RWPE2 (cell line): ENCODE data around the gene MKX.
"Not testable (repeated sequence)": the region's sequence is repeated elsewhere in the genome, so short reads cannot be mapped to it uniquely, and the experiment has no call there.

Experiments
- ATAC-seq: fragments of 200-7000 bp; cut with Tn5 transposase; 3 replicates; pipeline ENCODE4 v1.9.1; 2021; ENCODE audit warnings: low read depth
- DNase-seq: peaks from one replicate; pipeline ENCODE4 v3.0.0-alpha.2; 2020; ENCODE audit warnings: low spot score
- H3K27ac ChIP-seq: fragments of 450-650 bp; 2 replicates; pipeline ENCODE4 v1.5.1; 2017; ENCODE audit warnings: mild to moderate bottlenecking; ENCODE audit not compliant: poor library complexity, severe bottlenecking
- H3K27me3 ChIP-seq: fragments of 250-450 bp; sonication (Bioruptor Pico); 2 replicates; pipeline ENCODE4 v1.5.1; 2021; ENCODE audit warnings: mild to moderate bottlenecking, moderate library complexity; ENCODE audit not compliant: insufficient read depth, poor library complexity, severe bottlenecking
- H3K36me3 ChIP-seq: fragments of 250-450 bp; sonication (Bioruptor Pico); 2 replicates; pipeline ENCODE4 v1.5.1; 2020; ENCODE audit warnings: low read depth, mild to moderate bottlenecking, moderate library complexity
- H3K4me1 ChIP-seq: fragments of 250-450 bp; sonication (Bioruptor Pico); 2 replicates; pipeline ENCODE4 v1.5.1; 2021; ENCODE audit warnings: mild to moderate bottlenecking, moderate library complexity; ENCODE audit not compliant: insufficient read depth, poor library complexity, severe bottlenecking
- H3K4me3 ChIP-seq: fragments of 250-450 bp; sonication (Bioruptor Pico); 2 replicates; pipeline ENCODE4 v1.5.1; 2021; ENCODE audit warnings: mild to moderate bottlenecking, moderate library complexity; ENCODE audit not compliant: severe bottlenecking
- H3K9me3 ChIP-seq: fragments of 250-450 bp; sonication (Bioruptor Pico); 2 replicates; pipeline ENCODE4 v1.5.1; 2021; ENCODE audit warnings: mild to moderate bottlenecking, moderate library complexity; ENCODE audit not compliant: severe bottlenecking
- TF ChIP-seq, protein P1 (sequence below): fragments of 450-650 bp; IDR thresholded peaks from one replicate; pipeline ENCODE4 v1.5.1; 2017; ENCODE audit warnings: mild to moderate bottlenecking, moderate library complexity; ENCODE audit not compliant: poor library complexity, severe bottlenecking

Gene MKX

GRCh38 chr10:27683226-27683625 is 62.4 kb downstream of the MKX start:
- TF ChIP-seq, protein P1, sequence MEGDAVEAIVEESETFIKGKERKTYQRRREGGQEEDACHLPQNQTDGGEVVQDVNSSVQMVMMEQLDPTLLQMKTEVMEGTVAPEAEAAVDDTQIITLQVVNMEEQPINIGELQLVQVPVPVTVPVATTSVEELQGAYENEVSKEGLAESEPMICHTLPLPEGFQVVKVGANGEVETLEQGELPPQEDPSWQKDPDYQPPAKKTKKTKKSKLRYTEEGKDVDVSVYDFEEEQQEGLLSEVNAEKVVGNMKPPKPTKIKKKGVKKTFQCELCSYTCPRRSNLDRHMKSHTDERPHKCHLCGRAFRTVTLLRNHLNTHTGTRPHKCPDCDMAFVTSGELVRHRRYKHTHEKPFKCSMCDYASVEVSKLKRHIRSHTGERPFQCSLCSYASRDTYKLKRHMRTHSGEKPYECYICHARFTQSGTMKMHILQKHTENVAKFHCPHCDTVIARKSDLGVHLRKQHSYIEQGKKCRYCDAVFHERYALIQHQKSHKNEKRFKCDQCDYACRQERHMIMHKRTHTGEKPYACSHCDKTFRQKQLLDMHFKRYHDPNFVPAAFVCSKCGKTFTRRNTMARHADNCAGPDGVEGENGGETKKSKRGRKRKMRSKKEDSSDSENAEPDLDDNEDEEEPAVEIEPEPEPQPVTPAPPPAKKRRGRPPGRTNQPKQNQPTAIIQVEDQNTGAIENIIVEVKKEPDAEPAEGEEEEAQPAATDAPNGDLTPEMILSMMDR: no peak
- Histone ChIP-seq H3K27me3 (no peaks in the 10 kb centered on the region), H3K4me1 (no peaks in the 10 kb centered on the region), H3K27ac (no peak overlapping the region), H3K9me3 (no peaks in the 10 kb centered on the region), H3K36me3 (no peaks in the 10 kb centered on the region), H3K4me3 (no peak overlapping the region)
- ATAC-seq (no peak), DNase-seq (no peak)

DNA sequence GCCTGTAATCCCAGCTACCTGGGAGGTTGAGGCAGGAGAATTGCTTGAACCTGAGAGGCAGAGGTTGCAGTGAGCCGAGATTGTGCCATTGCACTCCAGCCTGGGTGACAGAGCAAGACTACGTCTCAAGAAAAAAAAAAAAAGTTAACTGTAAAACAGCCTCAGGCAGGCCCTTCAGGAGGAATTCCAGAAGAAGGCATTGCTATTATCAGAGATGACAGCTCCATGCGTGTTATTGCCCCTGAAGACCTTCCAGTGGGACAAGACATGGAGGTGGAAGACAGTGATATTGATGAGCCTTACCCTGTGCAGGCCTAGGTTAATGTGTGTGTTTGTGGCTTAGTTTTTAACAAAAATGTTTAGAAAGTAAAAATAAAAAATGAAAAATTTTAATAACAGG is 63.8 kb downstream of the MKX start:
- H3K4me3 ChIP-seq, H3K27me3 ChIP-seq, H3K27ac ChIP-seq, H3K4me1 ChIP-seq, ATAC-seq, DNase-seq, H3K9me3 ChIP-seq, H3K36me3 ChIP-seq: not testable (repeated sequence)

GRCh38 chr10:27680691-27681605 is 64.7 kb downstream of the MKX start:
- no peak for DNase-seq

DNA sequence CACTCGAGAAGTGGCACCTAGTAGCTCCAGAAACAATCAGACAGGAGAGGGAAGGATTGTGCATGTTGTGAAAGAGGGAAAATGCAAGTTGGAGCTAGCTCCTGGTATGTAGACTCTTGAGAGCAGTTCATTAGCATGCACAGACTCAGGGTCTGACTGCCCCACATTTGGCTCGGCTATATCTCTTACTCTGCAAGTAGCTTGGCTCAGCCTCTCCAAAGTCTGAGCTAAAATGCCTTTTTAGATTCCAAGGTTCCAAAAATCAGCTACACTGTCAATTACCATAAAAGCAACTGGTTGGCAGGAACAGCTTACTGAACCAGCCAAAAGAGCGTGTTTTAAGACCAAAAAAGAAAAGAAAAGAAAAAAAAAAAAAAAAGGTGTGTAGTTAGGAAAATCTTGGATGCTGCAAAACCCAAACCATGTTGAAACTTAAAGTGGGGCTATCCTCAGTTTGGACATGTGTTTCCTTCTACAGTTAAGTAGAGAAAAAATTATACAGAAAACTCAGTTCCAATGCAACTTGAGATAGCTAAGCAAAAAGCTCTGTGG is 65.5 kb downstream of the MKX start:
- ATAC-seq: peak; percentile 35; the same call in 1 of the 3 replicates
- DNase-seq: no peak
- TF ChIP-seq, protein P1: no peak
- Histone ChIP-seq H3K9me3 (no peaks in the 10 kb centered on the region), H3K4me1 (no peaks in the 10 kb centered on the region), H3K27ac (no peak overlapping the region), H3K36me3 (no peaks in the 10 kb centered on the region), H3K4me3 (no peak overlapping the region), H3K27me3 (no peaks in the 10 kb centered on the region)

More at GRCh38 chr10:27680691-27681605, 64.7 kb downstream of the MKX start:
- no peak overlapping the region for H3K27ac ChIP-seq
- TF ChIP-seq, protein P1: no peak
- no peak overlapping the region for H3K4me3 ChIP-seq
- ATAC-seq: no peak
- H3K4me1 ChIP-seq: no peaks in the 10 kb centered on the region
- no peaks in the 10 kb centered on the region for H3K36me3 ChIP-seq
- no peaks in the 10 kb centered on the region for H3K9me3 ChIP-seq
- H3K27me3 ChIP-seq: no peaks in the 10 kb centered on the region

DNA sequence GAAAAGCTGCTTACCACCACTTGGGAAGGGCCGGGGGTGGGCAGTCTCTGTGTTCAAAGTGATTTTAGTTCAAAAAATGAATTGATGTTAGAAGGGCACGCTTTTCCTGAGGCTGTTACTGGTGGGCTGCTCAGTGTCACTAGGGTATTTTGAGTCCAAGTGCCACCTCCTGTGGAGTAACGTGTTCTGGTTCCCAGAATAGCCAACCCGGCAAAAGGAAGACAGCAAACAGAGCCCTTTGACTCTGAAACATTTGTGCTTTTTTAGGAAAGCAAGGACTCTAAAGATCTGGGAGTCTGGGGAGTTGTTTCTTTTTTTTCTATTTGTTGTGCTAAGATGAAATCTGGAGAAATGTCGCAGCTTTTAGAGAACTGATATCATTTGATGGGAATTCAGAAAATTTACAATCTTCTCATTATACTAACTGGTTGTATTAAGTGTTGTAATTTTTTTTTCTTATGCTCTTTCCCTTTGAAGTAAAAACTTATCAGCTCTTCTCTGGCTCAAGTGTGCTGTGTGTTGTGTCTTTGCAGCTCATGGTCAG is 66.2 kb downstream of the MKX start:
- Histone ChIP-seq H3K27me3 (no peaks in the 10 kb centered on the region), H3K4me3 (no peak overlapping the region), H3K9me3 (no peaks in the 10 kb centered on the region), H3K4me1 (no peaks in the 10 kb centered on the region), H3K27ac (no peak overlapping the region), H3K36me3 (no peaks in the 10 kb centered on the region)
- DNase-seq (no peak), ATAC-seq (no peak)
- TF ChIP-seq, protein P1: no peak
